SJSA1 (cell line): ENCODE measurements around the gene ATP13A2. TPM values are rescaled to one million over a fixed set of nuclear protein-coding genes. Genes with fewer than 3 reads are reported as not detected.
"Not testable (repeated sequence)": the region's sequence is repeated elsewhere in the genome, so short reads cannot be mapped to it uniquely, and the experiment has no call there.

Experiments
- DNase-seq, 2 experiments: peaks; one replicate each; pipeline ENCODE4 v3.0.0-alpha.2; 2015 to 2020; ENCODE audit warnings: low spot score in 2 of 2, low read depth in 1 of 2
- H3K27ac ChIP-seq: fragments of 250-450 bp; sonication (Bioruptor Pico); 2 replicates; pipeline ENCODE4 v1.5.1; 2020; ENCODE audit warnings: mild to moderate bottlenecking, moderate library complexity
- H3K27me3 ChIP-seq: fragments of 250-450 bp; sonication (Bioruptor Pico); replicated peaks from 2 replicates; pipeline ENCODE4 v1.5.1; 2020; ENCODE audit warnings: mild to moderate bottlenecking, moderate library complexity
- H3K36me3 ChIP-seq: fragments of 250-450 bp; sonication (Bioruptor Pico); 2 replicates; pipeline ENCODE4 v1.5.1; 2020; ENCODE audit warnings: mild to moderate bottlenecking
- H3K4me1 ChIP-seq: fragments of 250-450 bp; sonication (Bioruptor Pico); replicated peaks from 2 replicates; pipeline ENCODE4 v1.6.1; 2021; ENCODE audit warnings: mild to moderate bottlenecking
- H3K4me3 ChIP-seq: fragments of 250-450 bp; sonication (Bioruptor Pico); 2 replicates; pipeline ENCODE4 v1.5.1; 2020; ENCODE audit warnings: mild to moderate bottlenecking
- H3K9me3 ChIP-seq: fragments of 250-450 bp; sonication (Bioruptor Pico); replicated peaks from 2 replicates; pipeline ENCODE4 v1.5.1; 2020; ENCODE audit warnings: mild to moderate bottlenecking
- total RNA-seq: library from RNA; depleted of rRNA; stranded (reverse); fragments of >200 nt; shearing (Covaris generic); gene quantifications from 2 replicates; pipeline ENCODE4 v1.2.3, GENCODE V29; 2014

ATP13A2 gene
- total RNA-seq, 1 experiment from 2014 or later, result 15.2 TPM

- DNase-seq, result no peak
- no peaks in the 10 kb centered on the region for H3K36me3 ChIP-seq
- no peaks in the 10 kb centered on the region for H3K27me3 ChIP-seq
- H3K4me1 ChIP-seq, result peaks cover 12% of the 10 kb centered on the region; the same call in 1 of the 2 replicates
- peak overlapping the region; percentile 44; the same call in 1 of the 2 replicates for H3K4me3 ChIP-seq
- no peaks in the 10 kb centered on the region; the same call in 1 of the 2 replicates for H3K9me3 ChIP-seq
- H3K27ac ChIP-seq, result no peak overlapping the region
These were observed 50.2 kb downstream of the ATP13A2 start for GRCh38 chr1:16961297-16962133.

DNA sequence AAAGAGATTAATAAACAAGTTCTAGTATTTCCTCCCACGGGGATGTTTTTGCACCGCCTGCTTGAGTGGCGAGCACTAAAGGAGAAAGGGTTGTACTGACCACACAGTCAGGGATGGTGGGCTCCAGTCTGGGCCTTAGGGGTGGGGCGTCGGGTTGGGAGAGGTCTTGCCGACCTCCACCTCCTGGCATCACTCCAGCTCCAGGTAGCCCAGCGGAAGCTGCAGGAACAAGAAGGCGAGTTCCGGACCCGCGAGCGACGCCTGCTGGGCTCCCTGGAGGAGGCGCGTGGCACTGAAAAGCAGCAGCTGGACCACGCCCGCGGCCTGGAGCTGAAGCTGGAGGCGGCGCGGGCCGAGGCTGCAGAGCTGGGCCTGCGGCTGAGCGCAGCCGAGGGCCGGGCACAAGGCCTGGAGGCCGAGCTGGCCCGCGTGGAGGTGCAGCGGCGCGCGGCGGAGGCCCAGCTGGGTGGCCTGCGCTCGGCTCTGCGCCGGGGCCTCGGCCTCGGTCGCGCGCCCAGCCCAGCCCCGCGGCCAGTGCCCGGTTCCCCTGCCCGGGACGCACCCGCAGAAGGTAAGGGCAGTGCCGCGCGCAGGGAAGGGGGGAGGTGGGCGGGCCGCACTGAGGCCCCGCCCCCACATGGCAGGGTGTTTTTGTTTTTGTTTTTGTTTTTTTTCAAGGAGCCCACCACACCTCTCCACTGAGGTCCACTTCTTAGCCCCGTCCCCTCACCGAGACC lies 51.0 kb downstream of the ATP13A2 start:
- Histone ChIP-seq H3K36me3 (no peaks in the 10 kb centered on the region), H3K27ac (no peak overlapping the region), H3K4me3 (peak overlapping the region; percentile 44), H3K4me1 (peaks cover 12% of the 10 kb centered on the region; the same call in 1 of the 2 replicates), H3K9me3 (no peaks in the 10 kb centered on the region; the same call in 1 of the 2 replicates), H3K27me3 (no peaks in the 10 kb centered on the region)
- peak; percentile 48 to 87 for DNase-seq

GRCh38 chr1:16958475-16958874 lies 53.3 kb downstream of the ATP13A2 start:
- peaks cover 12% of the 10 kb centered on the region; the same call in 1 of the 2 replicates for H3K4me1 ChIP-seq
- no peaks in the 10 kb centered on the region; the same call in 1 of the 2 replicates for H3K9me3 ChIP-seq
- no peak for DNase-seq
- H3K4me3 ChIP-seq, result no peak overlapping the region
- H3K27me3 ChIP-seq, result no peaks in the 10 kb centered on the region
- H3K36me3 ChIP-seq, result no peaks in the 10 kb centered on the region
- no peak overlapping the region for H3K27ac ChIP-seq

- H3K36me3 ChIP-seq, result no peaks in the 10 kb centered on the region
- H3K4me1 ChIP-seq, result peaks cover 12% of the 10 kb centered on the region; the same call in 1 of the 2 replicates
- H3K27ac ChIP-seq, result no peak overlapping the region
- no peaks in the 10 kb centered on the region for H3K27me3 ChIP-seq
- no peak for DNase-seq
- no peaks in the 10 kb centered on the region; the same call in 1 of the 2 replicates for H3K9me3 ChIP-seq
- H3K4me3 ChIP-seq, result no peak overlapping the region
These were observed 54.0 kb downstream of the ATP13A2 start for GRCh38 chr1:16957731-16958130.

DNA sequence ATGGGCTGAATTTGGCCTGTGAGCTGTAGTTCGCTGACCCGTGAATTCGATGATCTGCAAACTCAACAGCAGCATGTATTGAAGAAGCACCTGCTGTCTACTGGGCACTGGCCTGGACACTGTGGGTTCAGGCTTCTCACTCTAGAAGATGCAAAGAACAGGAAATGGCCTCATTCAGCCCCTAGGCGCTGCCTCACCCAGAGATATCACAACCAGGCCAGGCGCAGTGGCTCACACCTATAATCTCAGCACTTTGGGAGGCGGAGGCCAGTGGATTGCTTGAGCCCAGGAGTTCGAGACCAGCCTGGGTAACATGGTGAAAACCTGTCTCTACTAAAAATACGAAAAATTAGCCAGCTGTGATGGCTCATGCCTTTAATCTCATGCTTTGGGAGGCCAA lies 55.0 kb downstream of the ATP13A2 start:
- Histone ChIP-seq H3K4me1 (peaks cover 12% of the 10 kb centered on the region; the same call in 1 of the 2 replicates), H3K27ac (no peak overlapping the region), H3K9me3 (no peaks in the 10 kb centered on the region; the same call in 1 of the 2 replicates), H3K27me3 (no peaks in the 10 kb centered on the region), H3K4me3 (no peak overlapping the region), H3K36me3 (no peaks in the 10 kb centered on the region)
- DNase-seq, result no peak

- no peak overlapping the region for H3K4me3 ChIP-seq
- H3K27ac ChIP-seq, result no peak overlapping the region
- no peaks in the 10 kb centered on the region for H3K9me3 ChIP-seq
- DNase-seq, result no peak
- H3K27me3 ChIP-seq, result no peaks in the 10 kb centered on the region
- H3K4me1 ChIP-seq, result peaks cover 2% of the 10 kb centered on the region; the same call in 1 of the 2 replicates
- no peaks in the 10 kb centered on the region for H3K36me3 ChIP-seq
These were observed 56.5 kb downstream of the ATP13A2 start for GRCh38 chr1:16955186-16955585.

- Histone ChIP-seq H3K27me3 (no peaks in the 10 kb centered on the region), H3K4me3 (no peak overlapping the region), H3K27ac (no peak overlapping the region), H3K9me3 (no peaks in the 10 kb centered on the region), H3K36me3 (no peaks in the 10 kb centered on the region), H3K4me1 (no peaks in the 10 kb centered on the region)
- no peak for DNase-seq
These were observed 57.1 kb downstream of the ATP13A2 start for GRCh38 chr1:16954579-16954978.

GRCh38 chr1:16952376-16952775 lies 59.4 kb downstream of the ATP13A2 start:
- H3K9me3 ChIP-seq, DNase-seq, H3K4me1 ChIP-seq, H3K27ac ChIP-seq, H3K36me3 ChIP-seq, H3K4me3 ChIP-seq, H3K27me3 ChIP-seq: not testable (repeated sequence)

DNA sequence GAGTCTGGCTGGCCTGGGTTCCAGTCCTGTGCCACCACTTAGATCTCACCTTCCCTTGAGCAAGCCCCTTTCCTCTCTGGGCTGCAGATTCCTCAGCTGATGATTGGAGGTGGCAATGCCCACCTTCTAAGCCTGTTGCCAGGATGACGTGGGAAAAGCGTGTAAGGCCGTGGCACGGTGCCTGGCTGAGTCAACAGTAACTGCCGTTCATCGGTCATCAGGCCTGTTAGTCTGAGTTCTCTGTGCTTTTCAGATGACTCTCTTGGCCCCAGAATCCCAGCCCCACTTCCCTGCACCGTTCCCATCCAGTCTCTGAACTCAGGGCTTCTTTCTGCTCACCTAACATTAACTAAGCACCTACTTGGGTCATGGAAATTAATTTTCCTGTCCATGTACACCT lies 62.7 kb downstream of the ATP13A2 start:
- H3K27me3 ChIP-seq, H3K27ac ChIP-seq, DNase-seq, H3K9me3 ChIP-seq, H3K4me1 ChIP-seq, H3K36me3 ChIP-seq, H3K4me3 ChIP-seq: not testable (repeated sequence)

DNA sequence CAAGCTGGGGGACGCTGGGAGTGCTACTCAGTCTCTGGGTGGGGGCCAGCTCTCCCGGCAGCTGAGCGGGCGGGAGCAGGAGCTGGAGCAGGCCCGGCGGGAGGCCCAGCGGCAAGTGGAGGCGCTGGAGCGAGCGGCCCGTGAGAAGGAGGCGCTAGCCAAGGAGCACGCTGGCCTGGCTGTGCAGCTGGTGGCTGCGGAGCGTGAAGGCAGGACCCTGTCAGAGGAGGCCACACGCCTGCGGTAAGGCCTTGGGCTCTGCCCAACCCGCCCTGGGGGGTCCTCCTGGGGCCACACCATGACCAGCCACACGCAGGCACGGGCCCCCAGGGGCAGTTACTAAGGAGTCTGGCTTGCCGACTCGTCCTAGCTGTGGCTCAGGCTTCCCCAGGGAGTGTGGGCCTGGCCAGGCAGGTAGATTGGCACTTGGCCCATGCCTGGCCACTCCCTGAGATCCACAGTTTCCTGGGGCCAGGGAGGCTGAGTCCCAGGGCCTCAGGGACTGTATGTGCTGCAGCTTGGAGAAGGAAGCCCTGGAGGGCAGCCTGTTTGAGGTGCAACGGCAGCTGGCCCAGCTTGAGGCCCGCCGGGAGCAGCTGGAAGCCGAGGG lies 63.3 kb downstream of the ATP13A2 start:
- not testable (repeated sequence) for DNase-seq, H3K36me3 ChIP-seq, H3K9me3 ChIP-seq, H3K4me1 ChIP-seq, H3K27ac ChIP-seq, H3K27me3 ChIP-seq, H3K4me3 ChIP-seq

DNA sequence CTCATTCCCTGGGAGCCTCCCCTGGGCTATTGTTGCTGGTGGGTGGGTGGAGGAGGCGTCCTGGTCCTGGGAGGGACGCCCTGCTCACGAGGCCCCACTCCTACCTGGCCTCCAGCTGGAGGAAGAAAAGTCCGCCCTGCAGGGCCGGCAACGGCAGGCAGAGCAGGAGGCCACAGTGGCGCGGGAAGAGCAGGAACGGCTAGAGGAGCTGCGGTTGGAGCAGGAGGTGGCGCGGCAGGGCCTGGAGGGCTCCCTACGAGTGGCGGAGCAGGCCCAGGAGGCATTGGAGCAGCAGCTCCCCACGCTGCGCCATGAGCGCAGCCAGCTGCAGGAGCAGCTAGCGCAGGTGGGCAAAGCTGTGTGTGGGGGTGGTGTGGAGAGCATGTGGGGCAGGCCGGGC lies 65.1 kb downstream of the ATP13A2 start:
- Histone ChIP-seq H3K4me3 (no peak overlapping the region), H3K4me1 (no peaks in the 10 kb centered on the region), H3K27me3 (no peaks in the 10 kb centered on the region), H3K36me3 (no peaks in the 10 kb centered on the region), H3K27ac (no peak overlapping the region), H3K9me3 (no peaks in the 10 kb centered on the region)
- no peak for DNase-seq

DNA sequence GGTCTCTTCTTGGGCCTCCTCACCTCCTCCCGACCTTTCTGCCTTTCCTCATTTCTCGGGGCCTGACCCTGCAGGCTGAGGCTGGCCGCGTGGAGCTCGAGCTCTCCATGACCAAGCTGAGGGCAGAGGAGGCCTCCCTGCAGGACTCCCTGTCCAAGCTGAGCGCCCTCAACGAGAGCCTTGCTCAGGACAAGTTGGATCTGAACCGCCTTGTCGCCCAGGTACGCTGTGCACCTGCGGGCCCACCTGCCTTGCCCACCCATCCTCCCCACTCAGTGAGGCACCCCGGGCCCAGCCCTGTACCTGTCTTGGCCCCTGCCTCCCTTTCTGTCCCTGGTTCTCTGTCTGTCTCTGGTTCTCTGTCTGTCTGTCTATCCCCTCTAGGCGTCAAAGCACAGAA lies 65.5 kb downstream of the ATP13A2 start:
- not testable (repeated sequence) for H3K9me3 ChIP-seq, H3K4me1 ChIP-seq, H3K27ac ChIP-seq, H3K36me3 ChIP-seq, DNase-seq, H3K27me3 ChIP-seq, H3K4me3 ChIP-seq

DNA sequence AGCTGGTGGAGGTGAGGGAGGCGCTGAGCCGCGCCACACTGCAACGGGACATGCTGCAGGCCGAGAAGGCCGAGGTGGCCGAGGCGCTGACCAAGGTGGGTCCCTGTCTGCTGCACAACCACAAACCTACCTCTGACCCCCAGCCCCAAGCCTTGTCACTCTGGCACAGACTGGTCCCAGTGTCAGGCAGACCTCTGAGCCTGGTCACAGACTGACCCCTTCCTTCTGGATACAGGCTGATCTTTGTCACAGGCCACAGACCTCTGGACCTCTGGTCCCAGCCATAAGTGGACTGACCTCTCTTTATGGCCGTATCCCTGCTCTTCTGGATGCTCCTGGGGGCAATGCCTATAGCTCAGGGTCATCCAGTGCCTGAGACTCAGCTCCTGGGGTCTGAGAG lies 66.2 kb downstream of the ATP13A2 start:
- not testable (repeated sequence) for H3K27ac ChIP-seq

DNA sequence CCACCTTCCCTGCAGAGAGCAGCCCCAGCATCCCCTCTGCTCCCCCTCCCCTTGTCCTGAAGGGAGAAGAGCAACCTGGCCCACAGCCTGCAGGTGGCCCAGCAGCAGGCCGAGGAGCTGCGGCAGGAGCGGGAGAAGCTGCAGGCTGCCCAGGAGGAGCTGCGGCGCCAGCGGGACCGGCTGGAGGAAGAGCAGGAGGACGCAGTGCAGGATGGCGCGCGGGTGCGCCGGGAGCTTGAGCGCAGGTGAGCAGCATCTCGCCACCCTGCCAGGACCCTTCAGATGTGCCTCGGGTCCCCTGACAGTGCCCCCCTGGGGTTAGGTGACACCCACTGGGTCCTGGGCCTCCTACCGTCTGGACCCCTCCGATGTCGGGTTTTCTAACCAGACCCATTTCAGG lies 67.7 kb downstream of the ATP13A2 start:
- H3K27ac ChIP-seq, result no peak overlapping the region
- H3K9me3 ChIP-seq, result no peaks in the 10 kb centered on the region
- no peak for DNase-seq
- no peaks in the 10 kb centered on the region for H3K27me3 ChIP-seq
- H3K36me3 ChIP-seq, result no peaks in the 10 kb centered on the region
- H3K4me3 ChIP-seq, result no peak overlapping the region
- H3K4me1 ChIP-seq, result no peaks in the 10 kb centered on the region

More for the DNA sequence above, 66.2 kb downstream of the ATP13A2 start:
- H3K36me3 ChIP-seq, DNase-seq, H3K4me3 ChIP-seq, H3K27me3 ChIP-seq, H3K9me3 ChIP-seq, H3K4me1 ChIP-seq: not testable (repeated sequence)
